HG02870 (cell line): ENCODE results near the gene TMEM185B.
"Not testable (repeated sequence)": the region's sequence is repeated elsewhere in the genome, so short reads cannot be mapped to it uniquely, and the experiment has no call there.

Experiments
- ATAC-seq: cut with Tn5 transposase; IDR thresholded peaks from one replicate; pipeline ENCODE4 v1.9.1; 2021; ENCODE audit warnings: mild to moderate bottlenecking, moderate library complexity; ENCODE audit not compliant: unreplicated experiment

Gene TMEM185B

DNA sequence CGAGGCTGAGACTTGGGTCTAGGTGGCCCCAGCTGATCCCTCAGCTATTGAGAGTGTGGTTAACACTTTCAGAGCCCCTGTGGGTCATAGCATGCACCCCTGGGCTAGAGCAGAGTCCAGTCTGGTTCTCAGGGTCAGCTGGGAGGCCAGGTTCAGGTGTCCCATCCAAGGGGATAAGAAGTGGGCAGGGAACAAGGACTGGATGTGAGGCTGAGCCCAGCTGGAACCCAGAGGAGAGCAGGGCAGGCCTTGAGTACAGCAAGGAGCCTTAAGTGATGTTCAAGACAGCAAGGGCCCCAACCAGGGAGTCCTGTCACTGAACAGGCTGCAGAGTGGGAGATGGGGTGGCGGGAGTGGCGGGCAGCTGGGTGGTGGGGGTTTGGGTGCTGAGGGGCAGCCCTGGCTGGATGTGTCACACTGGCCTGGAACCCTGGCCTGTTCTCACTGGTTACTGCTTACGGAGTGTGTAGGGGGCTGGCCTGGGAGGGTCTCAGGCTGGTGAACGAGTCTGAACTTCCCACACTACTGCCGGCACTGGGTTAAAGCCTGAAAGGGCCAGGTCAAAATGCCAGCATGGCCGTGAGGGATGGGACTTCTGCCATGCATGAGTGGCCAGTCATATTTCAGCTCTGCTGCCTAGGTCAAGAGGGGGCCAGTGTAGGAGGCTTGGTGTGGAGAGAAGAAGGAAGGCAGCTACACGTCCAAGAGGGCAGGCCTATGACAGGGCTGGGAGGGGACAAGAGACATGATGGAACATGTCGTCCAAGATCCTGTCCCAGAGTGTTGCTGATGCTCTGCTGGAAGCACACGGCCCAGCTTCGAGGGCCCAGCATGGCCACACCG is 13.6 kb downstream of the TMEM185B start:
- no peak for ATAC-seq

DNA sequence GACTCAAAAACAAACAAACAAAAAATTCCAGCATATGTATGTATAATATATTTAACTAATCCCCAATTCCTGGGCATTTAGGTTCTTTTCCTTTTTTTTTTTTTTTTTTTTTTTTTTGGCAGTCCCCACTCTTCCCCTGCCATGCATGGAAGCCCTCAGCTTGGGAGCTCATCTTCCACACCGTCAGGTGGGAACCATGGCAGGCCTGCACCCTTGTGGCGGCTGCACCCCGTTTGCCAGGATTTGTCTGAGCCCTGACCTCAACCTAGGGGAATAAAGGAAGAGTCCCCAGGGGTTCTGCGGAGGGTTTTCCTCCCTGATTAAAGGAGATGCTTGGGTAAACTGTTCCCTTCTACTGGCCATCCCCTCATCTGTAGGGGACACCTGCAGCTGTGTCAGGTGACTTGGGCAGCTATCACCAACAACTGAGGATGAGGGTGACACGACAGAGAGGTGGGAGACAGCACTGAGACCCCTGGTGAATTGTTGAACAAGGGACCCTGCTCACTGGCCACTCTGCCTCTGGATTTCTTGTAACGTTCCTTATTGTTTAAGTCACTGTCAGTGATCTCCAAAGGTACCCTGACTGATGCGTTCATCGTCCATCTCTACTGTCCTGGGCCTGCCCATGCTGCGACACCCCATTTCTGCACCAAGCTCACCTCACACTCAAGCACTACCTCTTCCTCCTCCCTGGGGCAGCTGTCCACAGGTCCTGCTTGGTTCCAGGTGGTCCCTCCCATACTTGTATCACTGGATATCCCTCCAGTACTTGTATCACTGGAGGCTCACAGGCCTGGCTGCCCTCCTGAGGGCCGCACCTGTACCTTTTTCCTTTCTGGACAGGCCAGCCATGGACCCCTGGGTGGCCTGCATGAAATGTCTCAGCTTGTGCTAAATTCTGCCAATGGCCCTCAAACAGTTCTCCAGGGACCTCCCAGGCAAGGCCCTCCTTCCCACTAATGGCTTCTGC is 14.5 kb downstream of the TMEM185B start:
- ATAC-seq: no peak

DNA sequence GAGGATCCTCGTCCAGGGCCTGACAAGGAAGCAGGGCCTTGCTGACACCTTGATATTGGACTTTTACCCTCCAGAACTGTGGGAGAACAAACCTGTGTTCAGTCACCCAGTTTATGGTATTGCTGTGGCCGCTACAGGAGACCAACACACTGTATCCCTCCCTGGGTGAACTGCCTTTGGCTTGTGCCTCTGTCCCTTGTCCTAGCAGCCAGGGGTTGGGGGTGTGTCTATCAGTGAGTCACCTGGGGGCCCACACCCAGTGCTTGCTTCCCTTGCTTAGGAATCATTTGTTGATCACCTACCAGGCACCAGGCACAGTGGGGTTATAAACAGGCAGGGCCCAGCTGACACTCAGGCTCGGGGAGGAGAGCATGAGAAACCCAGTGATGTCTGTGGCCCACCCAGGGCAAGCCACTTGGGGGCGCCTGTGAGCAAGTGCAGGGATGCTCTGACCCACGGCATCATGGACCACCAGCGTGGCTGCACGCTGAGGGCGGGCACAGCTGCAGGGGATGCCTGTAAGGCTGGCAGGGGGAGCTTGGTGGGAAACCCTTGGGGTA is 17.1 kb downstream of the TMEM185B start:
- no peak for ATAC-seq

DNA sequence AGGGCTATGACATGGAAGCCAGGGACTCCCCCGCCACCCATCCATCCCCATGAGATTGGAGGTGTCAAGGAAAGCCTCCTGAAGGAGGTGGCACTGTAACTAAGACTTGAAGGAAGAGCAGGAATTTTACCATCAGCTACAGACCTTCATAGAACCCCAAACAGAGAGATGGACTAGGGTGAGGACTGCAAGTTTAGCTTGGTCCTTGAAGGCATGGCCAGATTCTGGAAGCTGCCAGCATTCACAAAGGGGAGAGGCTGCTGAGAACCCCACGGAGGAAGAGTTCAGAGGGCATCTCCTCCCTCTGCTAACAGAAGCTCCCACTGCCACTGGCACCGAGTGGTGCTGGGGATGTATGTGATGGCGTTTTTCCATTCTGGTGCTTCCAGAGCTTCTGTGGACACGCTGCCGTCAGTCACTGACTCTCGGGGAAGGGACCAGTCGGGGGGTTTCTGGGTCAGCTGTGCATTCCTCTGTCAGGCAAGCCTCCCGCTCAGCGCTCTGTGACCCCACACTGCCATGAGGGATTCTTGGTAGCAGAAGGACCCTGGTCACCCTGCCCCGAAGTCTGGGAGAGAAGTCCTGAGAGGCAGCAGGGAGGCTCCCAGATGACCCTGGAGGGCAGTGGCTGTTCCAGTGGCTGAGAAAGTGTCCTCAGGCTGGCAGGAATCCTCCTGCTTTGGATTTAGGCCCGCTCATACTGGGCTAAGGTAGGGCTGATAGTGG is 18.1 kb downstream of the TMEM185B start:
- no peak for ATAC-seq

DNA sequence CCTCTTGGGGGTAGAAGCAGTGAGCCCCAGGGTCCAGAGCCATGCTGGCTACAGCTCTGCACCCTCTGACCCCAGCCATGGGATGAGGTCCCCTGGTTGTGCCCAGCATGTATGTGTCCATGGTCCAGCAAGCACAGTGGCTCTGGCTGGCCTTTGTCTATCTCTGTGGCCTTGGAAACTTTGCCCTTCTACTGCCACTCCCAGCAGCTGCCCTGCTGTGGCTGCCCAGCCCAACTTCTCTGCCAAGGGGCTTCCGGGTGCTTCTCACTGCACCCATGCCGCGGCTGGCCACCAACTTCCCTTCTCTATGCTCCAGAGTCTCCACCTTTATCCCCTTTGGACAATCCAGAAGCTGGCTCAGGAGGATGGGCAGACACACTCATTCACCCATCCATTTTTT is 18.8 kb downstream of the TMEM185B start:
- no peak for ATAC-seq

DNA sequence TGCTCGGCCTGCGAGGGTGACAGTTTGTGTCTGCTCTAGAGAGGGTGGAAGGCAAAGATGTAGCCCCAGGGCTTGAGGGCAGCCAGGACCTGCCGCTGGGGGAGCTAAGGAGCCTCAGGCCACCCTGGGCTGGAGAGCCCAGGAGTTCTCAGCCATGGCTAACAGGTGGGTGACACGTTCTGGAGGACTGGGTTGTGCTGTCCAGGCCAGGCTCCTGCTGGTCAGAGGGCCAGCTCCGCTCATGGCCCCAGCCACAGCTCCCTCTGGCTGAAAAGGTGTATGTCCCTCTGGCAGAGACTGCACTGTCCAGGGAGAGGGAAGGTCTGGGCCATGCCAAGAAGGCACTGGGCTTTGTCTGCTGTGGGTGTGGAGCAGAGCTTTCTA is 19.2 kb downstream of the TMEM185B start:
- no peak for ATAC-seq

DNA sequence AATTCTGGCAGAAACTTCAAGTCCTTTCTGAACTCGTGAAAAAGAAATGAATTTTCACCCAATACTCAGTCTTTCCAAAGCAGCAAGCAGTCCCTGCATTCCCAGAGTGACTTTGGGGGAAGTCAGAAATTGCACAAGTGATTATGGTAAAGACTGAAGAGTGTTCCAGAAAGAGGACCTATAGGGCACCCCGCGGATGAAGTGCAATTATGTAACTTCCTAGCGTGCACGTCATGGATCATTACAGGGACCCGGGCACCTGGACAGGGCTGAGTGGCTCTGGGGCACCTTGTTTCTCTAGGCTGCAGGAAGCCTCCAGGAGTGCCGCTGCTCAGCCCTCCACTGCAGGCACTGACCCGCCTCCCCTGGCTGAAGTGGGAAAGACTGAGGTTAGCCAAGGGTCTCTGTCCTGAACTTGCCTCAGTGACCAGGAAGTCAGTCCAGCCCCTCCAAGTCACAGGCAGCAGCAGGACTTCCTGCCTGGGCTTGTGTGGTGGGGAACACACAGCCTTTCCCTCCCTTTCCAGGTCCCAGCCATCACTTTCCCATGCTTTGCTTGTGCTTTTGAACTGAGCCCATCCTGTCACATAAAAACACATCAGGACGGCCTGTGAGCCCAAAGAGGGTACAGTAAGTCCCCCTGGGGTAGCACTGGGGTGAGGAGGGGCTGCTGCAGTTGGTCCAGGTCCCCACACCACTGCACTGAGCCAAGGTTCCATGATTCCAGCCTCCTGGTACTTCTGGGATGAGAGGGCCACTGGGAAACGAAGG is 19.8 kb downstream of the TMEM185B start:
- ATAC-seq: no peak

DNA sequence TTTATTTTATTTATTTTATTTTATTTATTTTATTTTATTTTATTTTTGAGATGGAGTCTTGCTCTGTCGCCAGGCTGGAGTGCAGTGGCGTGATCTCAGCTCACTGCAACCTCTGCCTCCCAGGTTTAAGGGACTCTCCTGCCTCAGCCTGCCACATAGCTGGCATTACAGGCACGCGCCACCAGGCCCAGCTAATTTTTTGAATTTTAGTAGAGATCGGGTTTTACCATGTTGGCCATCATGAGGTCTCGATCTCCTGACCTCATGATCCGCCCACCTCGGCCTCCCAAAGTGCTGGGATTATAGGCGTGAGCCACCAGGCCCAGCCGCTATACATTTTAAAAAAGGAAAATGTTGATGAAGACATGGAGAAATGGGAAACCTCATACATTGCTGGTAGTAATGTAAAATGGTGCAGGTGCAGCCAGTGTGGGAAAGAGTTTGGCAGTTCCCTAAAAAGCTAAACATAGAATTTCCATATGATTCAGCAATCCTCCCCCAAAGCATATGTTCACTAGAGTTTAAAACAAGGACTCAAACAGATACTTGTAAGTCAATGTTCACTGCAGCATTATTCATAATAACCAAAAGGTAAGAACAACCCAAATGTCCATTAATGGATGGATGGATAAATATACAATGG is 23.3 kb downstream of the TMEM185B start:
- ATAC-seq: not testable (repeated sequence)

DNA sequence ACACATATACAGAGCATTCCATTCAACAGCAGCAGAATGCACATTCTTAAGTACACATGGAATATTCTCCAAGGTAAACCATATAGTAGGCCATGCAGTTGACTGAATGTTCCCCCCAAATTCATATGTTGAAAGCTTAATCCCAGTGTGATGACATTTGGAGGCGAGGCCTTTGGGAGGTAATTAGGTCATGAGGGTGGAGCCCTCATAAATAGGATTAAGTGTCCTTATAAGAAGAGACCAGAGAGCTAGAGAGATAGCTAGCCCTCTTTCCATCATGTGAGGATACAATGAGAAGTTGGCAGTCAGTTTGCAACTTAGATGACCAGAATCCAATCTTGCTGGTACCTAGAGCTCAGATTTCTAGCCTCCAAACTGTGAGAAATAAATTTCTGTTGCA is 27.6 kb downstream of the TMEM185B start:
- no peak for ATAC-seq

DNA sequence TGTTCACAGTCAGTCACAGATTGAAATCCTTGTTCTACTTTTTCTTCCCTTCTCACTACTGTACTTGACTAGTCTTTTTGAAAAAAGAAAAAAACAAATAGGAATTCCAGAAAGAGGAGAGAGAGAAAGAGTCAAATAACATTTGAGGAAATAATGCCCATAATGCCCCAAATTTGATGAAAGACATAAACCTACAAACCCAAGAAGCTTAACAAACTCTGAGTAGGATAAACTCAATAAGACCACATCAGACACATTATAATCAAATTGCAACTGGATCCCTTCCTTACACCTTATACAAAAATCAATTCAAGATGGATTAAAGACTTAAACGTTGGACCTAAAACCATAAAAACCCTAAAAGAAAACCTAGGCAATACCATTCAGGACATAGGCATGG is 30.9 kb downstream of the TMEM185B start:
- ATAC-seq: no peak

DNA sequence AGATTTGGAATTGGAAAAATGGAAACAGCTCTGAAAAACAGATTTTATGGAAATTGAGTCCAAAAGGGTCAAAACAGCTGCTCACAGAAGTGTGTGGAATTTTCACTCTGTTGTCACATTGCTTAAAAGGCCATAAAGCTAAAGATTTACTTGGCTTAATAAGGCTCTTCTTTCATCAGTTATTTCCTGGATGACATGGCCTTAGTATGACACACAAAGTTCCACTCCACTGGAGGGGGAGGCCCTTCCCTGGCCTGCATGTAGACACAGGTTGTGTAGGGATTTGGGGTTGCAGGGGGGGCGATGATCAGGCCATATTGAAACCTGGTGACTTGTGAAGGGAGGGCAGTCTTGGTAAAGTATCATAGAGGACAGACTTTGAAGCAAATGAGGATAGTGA is 34.0 kb downstream of the TMEM185B start:
- ATAC-seq: no peak

DNA sequence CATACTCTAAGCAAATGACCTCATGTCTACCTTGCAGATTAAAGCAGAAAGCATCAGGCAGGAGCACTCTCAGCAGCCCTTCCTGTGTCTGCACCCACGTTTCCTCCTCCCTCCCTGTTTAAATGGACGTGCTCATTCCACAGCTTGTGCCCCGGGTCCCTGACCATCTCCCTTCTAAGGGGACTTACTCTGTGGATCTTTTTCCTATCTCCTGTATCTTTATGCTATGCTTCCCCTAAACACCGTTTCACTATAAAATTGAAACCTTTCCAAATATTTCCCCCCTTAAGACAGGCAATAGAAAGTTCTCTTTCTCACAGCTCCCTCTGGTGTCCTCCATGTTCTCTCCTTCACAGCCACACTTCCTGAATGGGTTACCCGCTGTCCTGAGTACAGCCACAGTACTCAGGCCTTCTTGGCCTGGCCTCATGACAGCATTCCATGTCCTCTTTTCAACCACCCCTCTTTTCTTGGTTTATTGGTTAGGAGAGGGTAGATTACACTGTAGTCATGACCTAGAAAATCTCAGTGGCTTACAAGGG is 41.1 kb downstream of the TMEM185B start:
- no peak for ATAC-seq

DNA sequence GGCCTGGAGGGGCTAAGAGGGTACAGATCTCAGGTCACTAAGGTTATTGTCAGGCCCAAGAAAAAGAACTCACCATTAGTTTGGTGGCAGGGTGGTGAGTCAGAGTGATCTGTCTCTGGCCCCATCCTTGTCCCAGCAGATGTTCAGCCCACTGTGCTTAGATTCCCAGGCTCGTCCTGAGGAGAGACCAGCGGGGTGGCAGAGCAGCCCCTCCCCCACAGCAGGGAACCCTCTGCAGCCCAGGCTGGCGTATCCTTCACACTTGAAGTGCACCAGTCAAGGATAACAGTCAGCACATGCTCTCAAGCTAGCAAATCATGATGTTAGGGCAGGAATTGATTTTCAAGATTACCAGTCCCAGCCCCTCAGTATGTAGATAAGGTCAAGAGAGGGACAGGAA is 43.1 kb downstream of the TMEM185B start:
- ATAC-seq: no peak

DNA sequence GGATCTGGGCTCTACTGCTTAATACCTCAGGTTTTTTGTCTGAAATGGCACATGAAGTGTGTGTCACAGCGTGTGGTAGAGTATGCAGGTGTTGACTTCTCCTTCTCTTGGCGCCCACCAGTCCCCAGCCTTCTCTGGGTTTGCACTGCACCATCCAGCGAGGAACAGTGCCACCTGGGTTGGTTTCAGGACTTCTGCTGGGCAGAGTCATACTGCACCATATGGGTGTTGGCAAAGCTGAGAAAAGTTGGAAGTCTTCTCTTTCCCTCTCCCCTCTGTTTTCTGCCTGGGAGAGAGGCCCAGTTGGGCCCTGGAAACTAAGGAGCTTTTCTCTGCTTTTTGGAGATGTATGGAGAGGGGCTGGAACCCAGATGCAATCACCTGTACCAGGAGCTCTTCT is 43.8 kb downstream of the TMEM185B start:
- no peak for ATAC-seq

DNA sequence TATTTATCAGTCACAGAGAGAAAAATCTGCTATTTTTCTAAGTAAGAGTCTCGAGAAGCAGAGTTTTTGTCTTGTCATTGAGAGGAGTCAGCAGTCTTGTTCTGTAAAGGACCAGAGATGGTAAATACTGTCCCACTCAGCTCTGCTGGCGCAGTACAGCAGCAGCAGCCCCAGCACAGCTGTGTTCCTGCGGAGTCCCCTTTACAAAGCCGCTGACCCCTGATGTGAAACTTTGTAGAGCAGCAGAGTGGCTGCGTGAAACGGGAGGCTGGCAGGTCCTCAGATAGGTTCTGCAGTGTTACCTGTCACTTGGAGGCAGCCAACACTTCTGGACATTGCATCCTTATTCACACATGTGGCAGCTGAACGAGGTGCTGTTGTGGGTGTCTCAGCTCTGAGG is 45.2 kb downstream of the TMEM185B start:
- no peak for ATAC-seq

DNA sequence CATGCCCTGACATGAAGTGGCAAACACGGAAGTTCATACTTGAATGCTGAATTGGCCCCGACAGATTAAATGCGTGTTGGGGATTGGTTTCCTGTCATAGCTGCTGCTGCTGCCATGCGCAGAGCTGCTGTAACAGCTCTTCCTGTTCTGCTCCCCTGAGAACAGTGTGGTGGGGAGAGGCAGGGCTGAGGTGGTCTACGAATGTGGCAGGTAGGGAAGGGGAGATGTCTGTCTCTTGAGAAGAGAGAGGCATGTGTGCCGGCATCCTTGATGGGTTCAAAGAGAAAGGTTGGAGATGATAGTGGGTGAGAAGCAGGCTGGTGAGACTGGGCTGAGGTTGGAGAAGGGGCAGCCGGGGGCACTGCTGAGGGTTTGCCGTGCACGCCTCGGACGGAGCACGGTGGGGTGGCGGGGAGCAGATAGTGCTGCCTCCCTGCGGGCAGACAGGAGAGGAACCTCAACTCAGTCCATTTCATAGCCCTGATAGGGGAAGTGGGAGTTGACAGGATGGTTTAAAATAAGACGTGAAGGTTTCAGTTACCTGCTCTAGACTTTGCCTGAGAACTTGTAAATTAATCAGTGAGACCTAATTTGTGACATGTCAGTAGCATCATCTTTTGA is 46.1 kb downstream of the TMEM185B start:
- ATAC-seq: peak; percentile 95

DNA sequence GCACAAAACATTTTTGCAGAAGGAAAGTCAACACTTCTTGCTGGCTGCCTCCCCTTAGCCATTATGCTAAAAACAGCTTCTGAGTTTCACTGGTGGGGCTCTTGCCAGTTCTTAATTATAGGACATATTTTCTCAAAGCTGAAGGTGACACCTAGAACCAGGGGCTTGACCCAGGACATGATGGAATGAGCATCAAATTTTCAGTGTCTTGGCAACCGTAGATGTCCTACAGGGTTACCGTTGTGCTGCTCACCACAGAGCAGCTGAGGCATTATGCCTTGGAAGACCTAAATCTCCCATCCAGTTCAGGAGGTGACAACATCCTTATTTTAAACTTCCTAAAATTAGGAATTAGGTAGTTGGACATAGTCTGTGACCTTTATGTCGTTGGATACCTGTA is 46.7 kb downstream of the TMEM185B start:
- no peak for ATAC-seq

DNA sequence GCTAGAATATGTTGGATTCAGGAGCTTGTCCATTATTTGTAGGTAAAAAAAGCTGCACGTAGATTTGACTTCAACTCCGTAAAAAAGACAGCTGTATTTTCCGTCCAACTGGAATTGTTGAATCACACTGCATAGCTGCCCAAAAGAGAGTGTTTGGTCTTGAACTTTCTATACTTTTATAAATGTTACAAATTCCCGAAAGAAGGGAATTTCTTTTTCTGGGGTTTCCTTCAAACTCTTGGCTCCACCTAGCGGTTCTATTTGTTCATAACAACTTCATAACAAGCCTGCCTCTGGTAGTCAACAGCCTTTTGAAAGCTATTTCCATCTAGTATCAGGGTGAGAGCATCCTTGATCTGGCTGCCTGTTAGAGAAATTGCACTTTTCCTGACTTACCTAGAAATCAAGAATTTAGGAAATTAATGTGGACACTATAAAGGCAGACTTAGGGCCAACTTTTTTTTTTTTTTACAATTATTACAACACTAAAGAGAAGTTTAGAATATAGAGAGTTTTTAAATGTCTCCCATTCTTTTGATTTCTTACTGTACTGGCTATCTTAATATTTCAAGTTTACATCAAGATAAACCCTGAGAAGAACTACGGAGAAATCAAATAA is 48.1 kb downstream of the TMEM185B start:
- ATAC-seq: no peak
